Caki2 (cell line): ENCODE measurements around the gene SF3A1. TPM values are rescaled to one million over a fixed set of nuclear protein-coding genes. Genes with fewer than 3 reads are reported as not detected.

Experiments used
- DNase-seq: peaks from one replicate; pipeline ENCODE4 v3.0.0-alpha.2; 2015; ENCODE audit warnings: low read depth
- in situ Hi-C: cut with HindIII; loops from 2 replicates; pipeline ENCODE4 v1.10.0; 2016; ENCODE audit warnings: low sequenced_read_pairs, low pct_unique_long_range_greater_than_20kb, mixed read lengths
- total RNA-seq: library from RNA; depleted of rRNA; stranded (reverse); fragments of >200 nt; shearing (Covaris generic); gene quantifications from 2 replicates; pipeline ENCODE4 v1.2.3, GENCODE V29; 2014; ENCODE audit warnings: low replicate concordance

The SF3A1 gene
- total RNA-seq, 1 experiment from 2014 or later, result 15.5 TPM

- in situ Hi-C loops, result no loop called here
Measured at GRCh38 chr22:30297276-30297990, 59.3 kb downstream of the SF3A1 start.

DNA sequence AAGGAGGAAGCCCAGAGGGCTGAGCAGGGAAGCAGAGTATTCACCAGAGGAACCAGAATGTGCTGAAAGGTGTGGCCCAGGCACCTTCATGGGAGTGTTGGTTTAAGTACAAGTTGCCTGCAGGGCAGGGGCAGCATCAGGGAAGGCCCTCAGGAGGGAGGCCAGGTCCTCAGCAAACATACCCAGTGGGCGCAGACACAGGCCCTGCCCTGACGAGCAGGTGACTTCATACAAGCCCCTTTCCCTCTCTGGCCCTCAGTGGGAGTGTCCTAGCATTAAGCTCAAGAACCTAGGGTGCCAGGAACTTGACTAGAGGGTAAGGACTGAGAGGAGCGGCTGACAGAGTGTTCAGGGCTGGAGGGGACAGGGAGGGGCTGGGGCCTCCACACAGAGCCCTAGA, 59.9 kb downstream of the SF3A1 start:
- in situ Hi-C loops, result no loop called here
- no peak for DNase-seq

More at GRCh38 chr22:30297276-30297990, 59.3 kb downstream of the SF3A1 start:
- DNase-seq, result no peak

GRCh38 chr22:30296324-30296723, 60.4 kb downstream of the SF3A1 start:
- DNase-seq, result no peak
- in situ Hi-C loops, result no loop called here

- no peak for DNase-seq
- in situ Hi-C loops, result no loop called here
Measured at GRCh38 chr22:30295576-30295975, 61.1 kb downstream of the SF3A1 start.

- DNase-seq, result no peak
- in situ Hi-C loops, result no loop called here
Measured at GRCh38 chr22:30294830-30295229, 61.9 kb downstream of the SF3A1 start.

GRCh38 chr22:30294066-30294465, 62.6 kb downstream of the SF3A1 start:
- no peak for DNase-seq
- in situ Hi-C loops, result no loop called here

- in situ Hi-C loops, result no loop called here
- DNase-seq, result no peak
Measured at GRCh38 chr22:30293026-30293425, 63.7 kb downstream of the SF3A1 start.

DNA sequence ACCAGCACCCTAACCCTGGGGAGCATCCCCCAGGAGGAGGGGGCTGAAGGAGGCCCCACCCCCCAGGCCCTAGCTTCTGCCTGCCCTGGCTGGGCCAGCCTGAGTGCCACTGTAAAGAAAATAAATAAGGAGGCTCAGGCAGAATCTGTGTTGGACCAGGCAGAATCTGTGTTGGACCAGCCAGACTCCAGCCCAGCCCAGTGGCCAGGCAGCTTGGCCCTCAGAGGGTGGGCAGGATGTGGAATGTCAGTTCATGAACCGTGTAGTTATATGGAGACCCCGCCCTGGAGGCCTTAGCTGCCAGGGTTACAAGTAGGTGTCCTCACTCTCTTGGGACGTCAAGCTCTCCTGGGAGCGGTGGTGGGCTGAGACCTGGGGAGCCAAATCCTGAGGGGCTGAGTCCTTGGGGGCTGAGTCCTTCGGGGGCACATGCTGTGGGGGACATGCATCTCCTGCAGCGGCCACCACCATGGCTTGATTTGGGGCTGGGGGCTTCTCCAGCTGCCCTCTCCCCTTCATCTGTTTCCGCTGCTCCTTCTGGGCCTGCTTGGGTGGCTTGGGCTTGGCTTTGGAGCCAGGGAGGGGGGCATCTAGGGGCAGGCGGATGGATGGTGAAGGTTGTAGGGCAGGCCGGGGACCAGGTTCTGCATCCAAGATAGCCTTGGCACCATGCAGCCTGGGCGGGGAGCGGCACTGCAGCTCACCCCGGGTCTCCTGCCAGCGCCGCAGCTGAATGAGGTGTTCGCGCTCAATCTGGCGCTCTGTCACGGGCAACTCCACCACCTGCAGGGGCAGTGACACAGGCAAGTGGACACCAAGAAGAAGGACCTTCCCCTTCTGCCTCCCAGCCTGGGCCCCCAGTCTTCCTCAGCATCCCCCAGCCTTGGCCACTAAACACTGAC, 64.4 kb downstream of the SF3A1 start:
- in situ Hi-C loops, result no loop called here
- DNase-seq, result no peak

DNA sequence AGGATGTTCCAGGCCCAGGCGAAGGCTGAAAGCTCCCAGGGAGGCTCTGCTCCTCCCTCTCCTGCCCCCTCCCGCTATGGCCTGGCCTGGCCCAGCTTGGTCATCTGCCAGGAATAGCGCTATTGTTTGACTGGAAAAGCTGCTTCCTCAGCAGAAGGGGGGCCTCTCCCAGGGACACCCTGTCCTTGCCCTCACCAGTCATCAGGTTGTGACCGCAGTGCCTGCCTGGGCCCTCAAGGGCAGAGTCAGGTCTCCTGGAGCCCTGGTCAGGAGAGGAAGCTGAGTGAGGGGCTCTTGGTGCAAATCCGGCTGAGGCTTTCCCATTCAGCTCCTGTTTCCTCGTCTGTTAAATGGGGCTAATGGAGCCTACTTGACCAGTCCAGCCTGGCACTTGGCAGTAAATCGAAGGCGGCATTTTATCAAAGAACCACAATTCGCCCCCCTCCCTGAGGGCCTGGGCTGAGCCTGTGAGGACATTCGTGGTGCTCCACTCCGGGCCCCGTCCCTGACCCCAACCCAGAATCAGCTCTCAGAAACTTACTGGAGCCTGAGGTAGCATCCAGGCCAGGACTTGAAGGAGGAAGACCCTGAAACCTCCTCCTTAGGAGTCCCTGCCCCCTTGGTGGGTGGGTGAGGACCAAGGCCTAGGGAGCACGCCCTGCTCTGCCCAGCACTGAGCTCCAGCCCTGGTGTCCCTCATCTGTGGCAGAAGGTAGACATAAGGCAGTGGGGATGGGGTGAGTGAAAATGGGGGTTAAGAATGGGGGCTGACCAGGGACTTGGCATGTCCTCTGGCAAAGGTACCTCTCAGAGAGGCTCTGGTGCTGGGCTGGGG, 65.4 kb downstream of the SF3A1 start:
- in situ Hi-C loops, result no loop called here
- DNase-seq, result peak; percentile 80

DNA sequence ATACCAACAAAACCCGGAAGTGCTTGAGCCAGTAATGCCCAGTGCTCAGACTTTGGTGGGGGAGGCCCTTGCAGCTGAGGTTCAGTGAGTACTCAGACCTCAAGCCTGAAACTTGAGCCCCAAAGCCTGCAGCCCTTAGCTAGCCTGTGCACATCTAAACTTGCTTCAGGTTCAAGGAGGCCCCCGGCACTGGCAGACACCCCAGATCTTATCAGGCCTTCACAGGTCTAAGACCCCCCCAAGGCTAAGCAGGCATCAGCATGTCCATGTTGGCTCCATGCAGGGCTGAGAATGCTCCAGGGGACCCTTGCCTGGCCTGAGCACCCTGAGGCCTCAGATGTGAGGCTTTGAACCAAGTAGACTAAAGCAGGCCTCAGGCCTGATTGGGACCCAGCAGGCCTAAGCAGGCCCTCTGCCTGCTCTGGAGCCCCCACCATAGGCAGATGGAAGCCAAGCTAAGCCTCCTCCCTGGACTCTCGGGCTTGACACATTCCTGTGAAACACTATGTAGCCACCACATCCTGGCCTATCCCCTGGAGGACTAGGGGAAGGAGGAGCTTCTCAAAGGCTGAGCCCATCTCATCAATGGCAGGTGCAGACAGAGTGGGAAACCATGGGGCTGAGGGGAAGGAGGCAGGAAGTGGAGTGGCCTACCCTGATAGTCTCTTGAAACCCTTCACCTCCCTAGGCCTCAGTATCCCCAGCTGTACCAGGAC, 66.2 kb downstream of the SF3A1 start:
- no peak for DNase-seq
- in situ Hi-C loops, result no loop called here

GRCh38 chr22:30289980-30290313, 66.7 kb downstream of the SF3A1 start:
- in situ Hi-C loops, result loop anchor here (10.0 kb wide), 1 partner anchor 95 kb away; the partner anchor contains the start of gene RNF215

GRCh38 chr22:30289141-30289979, 67.3 kb downstream of the SF3A1 start, which contains the start of gene CASTOR1:
CASTOR1 (minus strand) TSS chr22:30289505; CDS start chr22:30289497, 8 bp downstream.
- DNase-seq, result peak; percentile 98
- in situ Hi-C loops, result loop anchor here (10.0 kb wide), 1 partner anchor 95 kb away; the partner anchor contains the start of gene RNF215

More at GRCh38 chr22:30289980-30290313, 66.7 kb downstream of the SF3A1 start:
- no peak for DNase-seq

- peak; percentile 20 for DNase-seq
- in situ Hi-C loops, result loop anchor here (10.0 kb wide), 1 partner anchor 96 kb away; the partner anchor contains the start of gene RNF215
Measured at GRCh38 chr22:30288419-30289140, 68.1 kb downstream of the SF3A1 start.

- in situ Hi-C loops, result loop anchor here (10.0 kb wide), 1 partner anchor 97 kb away; the partner anchor contains the start of gene RNF215
- DNase-seq, result peak; percentile 98
Measured at GRCh38 chr22:30287648-30288418, 68.9 kb downstream of the SF3A1 start.

DNA sequence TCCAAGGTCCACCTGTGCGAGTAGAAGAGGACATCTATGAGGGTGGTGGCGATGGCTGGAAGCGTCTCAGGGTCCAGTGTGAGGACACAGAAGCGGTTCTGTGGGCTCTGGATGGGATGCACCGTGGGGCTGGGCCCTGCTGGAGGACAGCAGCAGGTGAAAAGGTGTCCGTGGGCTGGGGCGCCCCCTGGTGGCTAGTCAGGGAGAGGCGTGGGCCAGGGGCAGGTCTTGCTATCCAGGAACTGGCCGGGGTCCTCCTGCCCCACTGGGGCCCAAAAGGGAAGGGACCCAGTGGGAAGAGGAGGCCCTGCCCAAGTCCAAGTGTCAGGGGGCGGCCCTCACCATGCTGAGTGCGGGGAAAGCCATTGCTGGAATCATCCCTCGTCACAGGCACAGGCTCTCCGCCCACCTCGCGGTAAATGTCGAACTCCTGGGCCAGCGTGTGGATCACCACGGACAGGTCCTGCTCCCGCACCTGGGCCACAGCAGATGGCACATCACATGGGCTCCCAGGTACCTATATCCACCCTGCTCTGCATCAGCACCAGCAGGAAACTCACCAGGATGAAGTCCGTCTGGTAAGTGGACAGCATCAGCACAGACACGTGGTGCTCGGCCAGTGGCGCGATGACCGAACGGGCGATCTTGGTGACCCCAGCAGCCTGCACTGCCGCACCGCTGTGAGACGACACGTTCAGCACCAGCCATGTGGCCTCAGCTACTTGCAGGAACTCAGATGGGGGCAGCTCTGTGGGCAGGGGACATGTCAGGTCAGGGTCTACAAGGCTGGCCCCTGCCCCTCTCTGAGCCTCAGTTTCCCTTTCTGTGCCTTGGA, 69.7 kb downstream of the SF3A1 start:
- in situ Hi-C loops, result loop anchor here (10.0 kb wide), 1 partner anchor 98 kb away; the partner anchor contains the start of gene RNF215
- peak; percentile 70 for DNase-seq
